ENCODE measurements around the gene RNASE2.
"Not testable (repeated sequence)": the region's sequence is repeated elsewhere in the genome, so short reads cannot be mapped to it uniquely, and the experiment has no call there.

The RNASE2 gene

GRCh38 chr14:20982646-20983369 is 27.5 kb downstream of the RNASE2 start:
- FAIRE-seq: no peak

- not testable (repeated sequence) for FAIRE-seq
Observed at GRCh38 chr14:20985650-20986049, 30.4 kb downstream of the RNASE2 start.

GRCh38 chr14:20986811-20987210 is 31.5 kb downstream of the RNASE2 start:
- FAIRE-seq: no peak

GRCh38 chr14:20988717-20989470 is 33.6 kb downstream of the RNASE2 start:
- FAIRE-seq: no peak

GRCh38 chr14:20989471-20989786 is 34.1 kb downstream of the RNASE2 start:
- no peak for FAIRE-seq

GRCh38 chr14:20989787-20990600 is 34.7 kb downstream of the RNASE2 start, which contains the start of gene METTL17:
TSS of gene METTL17 (plus strand) at chr14:20989980. CDS start at chr14:20990003, 23 bp downstream.
- FAIRE-seq: peak; percentile 56

GRCh38 chr14:20996521-20996920 is 41.2 kb downstream of the RNASE2 start:
- FAIRE-seq: no peak

- no peak for FAIRE-seq
Observed at GRCh38 chr14:20997115-20997514, 41.8 kb downstream of the RNASE2 start.

- FAIRE-seq: no peak
Observed at GRCh38 chr14:20997564-20997963, 42.3 kb downstream of the RNASE2 start.

- no peak for FAIRE-seq
Observed at GRCh38 chr14:20998139-20998538, 42.9 kb downstream of the RNASE2 start.

- no peak for FAIRE-seq
Observed at GRCh38 chr14:20998674-20999366, 43.5 kb downstream of the RNASE2 start, which contains the start of gene SLC39A2. TSS of gene SLC39A2 (plus strand) at chr14:20999293. CDS start at chr14:20999447, 154 bp downstream.

- no peak for FAIRE-seq
Observed at GRCh38 chr14:20999591-20999990, 44.3 kb downstream of the RNASE2 start.

GRCh38 chr14:21001218-21001617 is 45.9 kb downstream of the RNASE2 start:
- FAIRE-seq: no peak

GRCh38 chr14:21003788-21004346 is 48.6 kb downstream of the RNASE2 start:
- FAIRE-seq: no peak

Measured in A204.1 (cell line).